ENCODE data around the gene DUS2.

DUS2 gene

GRCh38 chr16:68082629-68083238, 59.6 kb downstream of the DUS2 start:
- no peak overlapping the region for H3K4me3 ChIP-seq (ENCODE audit: low read depth, low read length)
- TF ChIP-seq CTCF (IDR thresholded peaks at IDR 0.05; ENCODE audit: low read depth, low read length, missing control alignments), result no peak
- DNase-seq (ENCODE audit: low read depth), result no peak
- in situ Hi-C loops (cut with HindIII; ENCODE audit: low sequenced_read_pairs), result no loop called here

- no peak for TF ChIP-seq CTCF (IDR thresholded peaks at IDR 0.05; ENCODE audit: low read depth, low read length, missing control alignments)
- no peak for DNase-seq (ENCODE audit: low read depth)
- in situ Hi-C loops (cut with HindIII; ENCODE audit: low sequenced_read_pairs), result no loop called here
- H3K4me3 ChIP-seq (ENCODE audit: low read depth, low read length), result no peak overlapping the region
Observed at GRCh38 chr16:68083239-68083781, 60.2 kb downstream of the DUS2 start.

- no peak for DNase-seq (ENCODE audit: low read depth)
- no peak for TF ChIP-seq CTCF (IDR thresholded peaks at IDR 0.05; ENCODE audit: low read depth, low read length, missing control alignments)
- H3K4me3 ChIP-seq (ENCODE audit: low read depth, low read length), result peak overlapping the region; percentile 47
- in situ Hi-C loops (cut with HindIII; ENCODE audit: low sequenced_read_pairs), result no loop called here
Observed at GRCh38 chr16:68083861-68084503, 60.9 kb downstream of the DUS2 start.

- no peak for DNase-seq (ENCODE audit: low read depth)
- no peak for TF ChIP-seq CTCF (IDR thresholded peaks at IDR 0.05; ENCODE audit: low read depth, low read length, missing control alignments)
- peak overlapping the region; percentile 47 for H3K4me3 ChIP-seq (ENCODE audit: low read depth, low read length)
- in situ Hi-C loops (cut with HindIII; ENCODE audit: low sequenced_read_pairs), result no loop called here
Observed at GRCh38 chr16:68084504-68085258, 61.6 kb downstream of the DUS2 start.

- peak within 1 kb of the TSS; percentile 84 for H3K4me3 ChIP-seq (ENCODE audit: low read depth, low read length)
- in situ Hi-C loops (cut with HindIII; ENCODE audit: low sequenced_read_pairs), result no loop called here
- TF ChIP-seq CTCF (IDR thresholded peaks at IDR 0.05; ENCODE audit: low read depth, low read length, missing control alignments), result no peak
- DNase-seq (ENCODE audit: low read depth), result peak; percentile 89
Observed at GRCh38 chr16:68085259-68086071, 62.4 kb downstream of the DUS2 start, which contains the start of gene NFATC3. NFATC3 (plus strand) TSS chr16:68085370; CDS start chr16:68085682, 312 bp downstream.

Measured in astrocyte of the cerebellum (primary cell).